IPS-NIHi7 (cell line): ENCODE measurements around the gene GHRL.
A peak's percentile ranks its signal among the peaks of the same experiment; 100 is the strongest.
"Not testable (repeated sequence)": the region's sequence is repeated elsewhere in the genome, so short reads cannot be mapped to it uniquely, and the experiment has no call there.

ENCODE experiments used
- DNase-seq: peaks from one replicate; pipeline ENCODE4 v3.0.0; 2012; ENCODE audit warnings: mixed read lengths; ENCODE audit errors: extremely low spot score

Gene GHRL

GRCh38 chr3:10299175-10299574 is 6.4 kb upstream of the GHRL start:
- DNase-seq: no peak

- DNase-seq: not testable (repeated sequence)
Observed at GRCh38 chr3:10298064-10298463, 5.3 kb upstream of the GHRL start.

GRCh38 chr3:10294030-10294586 is 1.4 kb upstream of the GHRL start:
- no peak for DNase-seq

- DNase-seq: no peak
Observed at GRCh38 chr3:10291641-10292040, 1.1 kb downstream of the GHRL start.

- DNase-seq: no peak
Observed at GRCh38 chr3:10290481-10291176, 2.1 kb downstream of the GHRL start.

- no peak for DNase-seq
Observed at GRCh38 chr3:10289787-10290355, 2.9 kb downstream of the GHRL start.

- no peak for DNase-seq
Observed at GRCh38 chr3:10289077-10289476, 3.7 kb downstream of the GHRL start.

GRCh38 chr3:10288575-10288960 is 4.2 kb downstream of the GHRL start:
- DNase-seq: no peak

GRCh38 chr3:10287936-10288574 is 4.7 kb downstream of the GHRL start:
- DNase-seq: no peak

GRCh38 chr3:10286596-10287295 is 6.0 kb downstream of the GHRL start:
- peak; percentile 89 for DNase-seq

GRCh38 chr3:10286133-10286524 is 6.6 kb downstream of the GHRL start:
- no peak for DNase-seq

GRCh38 chr3:10285272-10286132 is 7.2 kb downstream of the GHRL start:
- DNase-seq: no peak

- no peak for DNase-seq
Observed at GRCh38 chr3:10284496-10284895, 8.3 kb downstream of the GHRL start.

GRCh38 chr3:10283638-10284037 is 9.1 kb downstream of the GHRL start:
- DNase-seq: no peak

- no peak for DNase-seq
Observed at GRCh38 chr3:10281951-10282350, 10.8 kb downstream of the GHRL start.

GRCh38 chr3:10280571-10280970 is 12.2 kb downstream of the GHRL start:
- DNase-seq: no peak

GRCh38 chr3:10280177-10280529 is 12.6 kb downstream of the GHRL start:
- DNase-seq: no peak

- DNase-seq: no peak
Observed at GRCh38 chr3:10279384-10280176, 13.2 kb downstream of the GHRL start.

- DNase-seq: no peak
Observed at GRCh38 chr3:10278501-10278900, 14.2 kb downstream of the GHRL start.

- no peak for DNase-seq
Observed at GRCh38 chr3:10277115-10277625, 15.6 kb downstream of the GHRL start.
